ELF-1 (cell line): ENCODE data around the gene PLEKHG4B.
"Not testable (repeated sequence)": the region's sequence is repeated elsewhere in the genome, so short reads cannot be mapped to it uniquely, and the experiment has no call there.

Experiments used
- DNase-seq: peaks from one replicate; pipeline ENCODE4 v3.0.0-alpha.2; 2016; ENCODE audit warnings: low read depth, low spot score

PLEKHG4B gene

DNA sequence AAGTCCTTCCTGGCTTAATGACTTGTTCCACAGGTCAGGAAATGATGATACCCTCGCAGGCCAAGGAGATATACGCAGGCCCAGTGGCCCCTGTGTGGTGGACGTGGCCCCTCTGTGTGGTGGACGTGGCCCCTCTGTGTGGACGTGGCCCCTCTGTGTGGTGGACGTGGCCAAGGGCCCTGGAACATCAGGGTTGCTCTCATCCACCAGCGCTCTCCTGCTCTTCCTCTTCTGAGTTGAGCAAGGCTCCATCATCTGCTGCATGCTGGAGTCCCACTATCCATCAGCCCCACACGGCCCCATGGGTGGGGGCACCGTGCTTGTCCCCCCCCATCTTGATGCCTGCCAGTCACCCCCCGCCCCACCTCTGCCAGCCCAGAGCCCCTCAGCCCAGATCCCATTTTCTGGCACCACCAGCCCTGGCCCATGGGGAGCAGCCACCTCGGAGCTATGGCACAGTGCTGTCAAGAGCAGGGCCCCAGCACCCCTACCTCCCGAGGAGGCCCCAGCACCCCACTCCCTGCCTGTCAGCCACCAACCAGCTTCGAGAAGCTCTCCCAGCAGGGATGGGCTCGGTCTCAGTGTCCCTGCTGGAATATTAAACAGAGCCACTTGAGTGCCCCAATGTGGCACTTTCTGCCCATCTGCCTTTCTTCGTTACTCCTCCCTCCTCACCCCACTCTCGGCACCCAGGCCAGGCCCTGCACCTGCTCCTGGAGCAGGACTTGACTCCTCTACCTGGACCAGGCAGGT, 107.4 kb downstream of the PLEKHG4B start:
- no peak for DNase-seq

DNA sequence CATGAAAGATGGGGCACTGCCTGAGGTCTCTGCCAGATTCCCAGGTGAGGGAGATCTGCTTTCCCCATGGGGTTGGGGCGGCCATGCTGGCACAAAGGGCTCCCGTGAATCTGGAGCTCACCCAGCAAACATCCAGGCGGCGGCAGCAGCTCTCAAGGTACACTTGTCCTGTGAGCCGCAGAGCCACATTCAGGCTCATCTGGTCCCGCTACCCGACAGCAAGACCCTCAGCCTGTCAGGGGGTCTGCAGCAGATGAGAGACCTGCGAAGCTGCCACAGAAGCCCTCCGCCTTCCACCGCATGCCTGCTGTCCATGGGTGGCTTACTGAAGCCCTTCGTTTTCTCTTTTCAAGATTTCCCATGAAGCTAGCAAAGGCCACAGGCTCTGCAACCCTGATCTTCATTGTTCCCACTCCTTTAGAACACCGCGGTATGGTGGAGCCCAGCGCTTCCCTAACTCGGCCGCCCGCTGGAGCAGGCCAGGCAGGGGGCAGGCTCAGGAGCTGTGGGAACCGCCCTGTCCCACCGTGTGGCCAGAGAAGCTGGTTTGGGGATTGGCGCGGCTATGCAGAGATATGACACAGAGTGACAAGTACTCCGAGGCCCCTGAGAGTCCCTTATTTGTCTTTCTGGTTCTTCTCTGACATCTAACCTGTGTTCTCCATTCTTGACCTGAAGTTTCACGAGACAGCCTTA, 108.1 kb downstream of the PLEKHG4B start:
- DNase-seq, result peak; percentile 29

DNA sequence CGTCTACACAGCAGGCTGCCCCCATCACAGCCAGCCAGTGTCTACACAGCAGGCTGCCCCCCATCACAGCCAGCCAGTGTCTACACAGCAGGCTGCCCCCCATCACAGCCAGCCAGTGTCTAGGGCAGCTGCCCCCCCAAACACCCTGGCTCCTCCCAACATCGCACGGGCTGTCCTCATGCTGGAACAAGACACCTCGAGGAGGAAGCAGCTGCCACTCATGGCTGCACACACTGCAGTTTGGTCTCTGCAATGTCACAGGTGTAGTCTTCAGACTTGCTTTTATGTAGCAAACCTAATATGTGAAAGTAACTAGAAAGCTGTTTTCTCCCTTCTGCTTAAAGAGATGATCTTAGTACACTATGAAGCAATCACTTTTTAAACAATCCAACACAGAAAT, 109.0 kb downstream of the PLEKHG4B start:
- no peak for DNase-seq

DNA sequence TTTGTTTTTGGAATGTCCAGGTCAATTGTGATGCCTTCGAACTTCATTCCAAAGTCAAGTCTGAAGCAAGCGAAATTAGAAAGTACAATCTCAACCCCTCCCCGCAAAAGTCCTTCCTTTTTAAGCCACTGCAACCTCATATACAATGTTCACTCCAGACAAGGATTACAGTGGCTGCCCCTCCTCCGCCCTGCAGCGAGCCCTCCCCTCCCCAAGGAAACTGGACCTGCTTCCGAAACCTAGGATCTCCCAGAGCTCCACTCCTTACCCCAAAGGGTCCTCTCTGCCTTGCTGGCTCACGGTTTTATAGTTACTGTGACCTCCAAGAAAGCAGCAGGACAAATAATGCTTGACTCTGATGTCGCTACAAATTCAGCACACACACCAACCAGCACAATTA, 109.7 kb downstream of the PLEKHG4B start:
- DNase-seq, result no peak

DNA sequence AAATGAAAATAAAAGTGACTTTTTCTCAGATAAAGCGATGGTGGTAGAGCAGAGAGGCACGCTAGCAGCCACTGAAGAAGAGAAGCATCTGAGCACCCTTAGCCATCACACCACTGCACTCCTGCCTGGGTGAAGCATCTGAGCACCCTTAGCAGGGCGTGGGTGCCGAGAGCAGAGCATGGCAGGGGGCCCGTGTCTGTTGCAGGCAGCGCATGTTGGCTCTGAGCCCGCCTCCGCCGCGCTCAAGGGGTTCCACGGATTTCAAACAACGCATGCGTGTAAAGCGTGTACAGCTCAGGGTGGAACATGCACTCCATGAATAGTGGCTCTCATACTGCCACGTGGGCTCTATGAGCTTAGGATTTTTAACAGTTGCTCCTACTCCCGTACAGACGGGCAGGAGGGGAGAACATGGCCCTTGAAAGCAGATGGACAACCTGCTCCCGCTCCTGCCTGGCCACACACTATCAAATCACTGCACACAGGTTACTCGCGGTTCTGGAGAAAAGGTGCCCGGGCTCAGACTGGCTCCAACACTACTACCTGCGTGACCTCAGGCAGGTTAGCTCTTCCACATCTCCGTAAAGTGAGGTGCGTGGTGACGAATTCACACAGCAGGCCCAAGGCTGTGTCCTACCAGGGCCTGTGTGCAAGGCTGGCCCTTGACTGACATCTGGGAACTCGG, 111.4 kb downstream of the PLEKHG4B start:
- DNase-seq, result no peak

DNA sequence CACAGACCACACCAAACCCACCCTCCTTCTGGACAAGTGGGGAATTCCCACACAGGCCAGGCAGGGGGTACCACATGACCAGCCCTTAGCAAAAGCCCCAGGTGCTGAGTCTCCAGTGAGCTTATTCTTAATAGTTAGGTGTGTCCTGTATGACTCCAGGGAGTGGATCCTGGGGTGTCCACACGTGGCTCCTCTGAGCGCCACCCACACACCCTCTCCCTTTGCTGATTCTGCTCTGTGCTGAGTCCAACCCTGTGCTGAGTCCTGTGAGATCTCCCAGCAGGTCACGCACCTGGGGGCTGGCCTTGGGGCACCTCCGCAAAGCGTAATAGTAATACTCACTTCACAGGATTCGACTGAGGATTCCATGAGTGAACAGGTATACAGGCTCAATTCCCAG, 112.0 kb downstream of the PLEKHG4B start:
- no peak for DNase-seq

DNA sequence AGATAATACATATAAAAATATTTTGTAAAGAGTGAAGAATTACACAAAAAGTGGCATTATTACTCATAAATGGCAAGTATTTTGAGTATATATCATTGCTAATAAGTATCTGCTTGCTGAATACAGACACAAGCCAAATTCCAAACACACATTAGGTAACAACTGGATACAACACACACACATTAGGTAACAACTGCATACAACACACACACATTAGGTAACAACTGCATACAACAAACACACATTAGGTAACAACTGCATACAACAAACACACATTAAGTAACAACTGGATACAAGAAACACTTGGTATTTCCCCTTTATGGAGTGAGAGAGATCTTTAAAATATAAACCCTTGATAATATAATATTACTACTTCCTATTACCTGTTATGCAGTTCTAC, 112.5 kb downstream of the PLEKHG4B start:
- no peak for DNase-seq

DNA sequence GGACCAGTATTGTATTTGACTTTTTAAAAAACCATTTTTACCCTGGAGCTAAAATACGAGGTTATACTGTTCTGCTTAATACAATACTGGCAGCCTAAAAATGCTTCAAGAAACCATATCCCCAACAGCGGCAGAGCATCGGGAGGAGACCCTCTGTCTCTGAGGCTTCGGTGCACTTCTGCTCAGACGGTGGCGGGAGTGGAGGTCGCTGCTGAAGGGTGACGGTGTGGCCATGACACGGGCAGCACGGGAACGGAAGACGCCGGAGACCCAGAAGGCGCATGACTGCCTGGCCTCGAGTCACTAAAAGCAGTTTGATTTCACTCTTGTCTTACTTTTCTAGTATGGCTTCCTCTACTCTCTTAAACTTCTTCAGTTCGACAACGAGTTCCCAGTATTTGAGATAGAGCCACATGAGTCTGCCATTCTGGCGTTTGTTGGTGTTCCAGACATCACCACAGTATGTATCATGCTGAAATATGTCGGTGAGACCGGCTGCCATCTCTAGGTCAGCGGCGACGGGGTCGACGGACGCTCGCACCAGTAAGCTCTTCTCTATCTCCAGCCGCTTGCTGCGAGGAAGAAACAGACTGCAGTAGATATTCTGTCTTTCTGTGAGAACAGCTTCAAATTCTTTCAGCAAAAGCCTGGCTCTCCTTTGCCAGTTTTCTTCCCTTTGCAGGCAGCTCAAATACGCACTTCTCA, 113.2 kb downstream of the PLEKHG4B start:
- no peak for DNase-seq

DNA sequence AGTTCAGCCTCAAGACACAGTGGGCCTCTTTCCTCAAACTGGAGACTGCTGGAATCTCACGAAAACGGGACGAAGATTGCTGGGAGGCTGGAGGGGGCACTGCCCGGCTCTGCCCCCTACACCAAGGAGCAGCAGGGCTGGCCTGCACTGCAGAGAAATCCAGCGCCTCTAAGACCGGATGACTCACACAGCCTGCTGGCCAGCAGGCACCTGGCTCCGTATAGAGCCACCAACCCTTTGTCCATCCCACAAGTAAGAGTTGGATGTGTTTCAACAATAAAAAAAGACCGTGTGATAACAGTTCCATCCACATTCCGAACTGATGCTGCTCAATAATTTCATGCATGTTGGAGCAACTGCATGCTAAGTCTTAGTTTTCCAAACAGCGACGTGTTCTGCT, 114.4 kb downstream of the PLEKHG4B start:
- DNase-seq, result no peak

DNA sequence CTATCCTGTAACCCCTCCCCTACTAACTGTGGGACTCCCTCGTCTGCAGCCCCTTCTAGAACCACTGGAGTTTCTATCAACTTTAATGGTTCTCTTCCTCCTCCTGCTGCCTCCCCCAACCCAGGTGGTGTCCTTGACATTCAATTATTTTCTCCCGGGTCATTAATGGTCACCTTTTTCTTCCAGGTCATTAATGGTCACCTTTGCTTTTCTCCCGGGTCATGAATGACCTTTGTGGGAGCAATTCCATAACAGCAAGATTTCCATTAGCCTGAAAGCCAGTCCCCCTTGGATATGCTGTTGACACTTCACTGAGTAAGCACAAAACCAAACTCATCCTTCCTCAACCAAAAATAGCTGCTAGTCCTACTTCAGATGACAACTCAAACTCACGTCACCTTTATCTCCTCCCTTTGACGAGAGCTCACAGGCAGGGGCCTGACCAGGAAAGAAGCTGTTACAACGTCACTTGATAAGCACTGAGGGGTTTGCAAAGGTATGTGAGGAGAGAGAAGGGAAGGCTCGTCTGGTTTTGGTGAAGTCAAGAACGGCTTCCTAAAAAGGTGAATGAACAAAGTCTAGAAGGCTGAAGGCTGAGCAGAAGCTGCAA, 115.1 kb downstream of the PLEKHG4B start:
- DNase-seq, result no peak

DNA sequence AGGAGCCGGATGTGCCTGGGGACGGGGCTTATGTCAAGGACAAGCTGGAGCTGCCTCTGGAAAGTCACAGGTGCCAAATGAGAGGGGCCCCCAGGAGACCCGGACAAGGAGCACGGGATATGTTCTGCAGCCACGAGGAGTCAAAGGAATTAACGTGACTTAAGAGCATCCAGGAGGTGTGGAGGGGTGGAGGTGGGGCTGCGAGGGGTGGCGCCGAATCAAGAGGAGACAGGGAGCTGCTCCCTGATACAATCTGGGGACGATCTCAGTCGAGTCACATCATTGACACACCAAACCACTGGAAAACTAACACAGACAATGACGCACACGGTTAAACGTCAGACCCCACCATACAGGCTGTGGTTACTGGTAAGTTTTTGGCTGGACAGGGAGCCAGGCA, 115.6 kb downstream of the PLEKHG4B start:
- DNase-seq, result no peak

DNA sequence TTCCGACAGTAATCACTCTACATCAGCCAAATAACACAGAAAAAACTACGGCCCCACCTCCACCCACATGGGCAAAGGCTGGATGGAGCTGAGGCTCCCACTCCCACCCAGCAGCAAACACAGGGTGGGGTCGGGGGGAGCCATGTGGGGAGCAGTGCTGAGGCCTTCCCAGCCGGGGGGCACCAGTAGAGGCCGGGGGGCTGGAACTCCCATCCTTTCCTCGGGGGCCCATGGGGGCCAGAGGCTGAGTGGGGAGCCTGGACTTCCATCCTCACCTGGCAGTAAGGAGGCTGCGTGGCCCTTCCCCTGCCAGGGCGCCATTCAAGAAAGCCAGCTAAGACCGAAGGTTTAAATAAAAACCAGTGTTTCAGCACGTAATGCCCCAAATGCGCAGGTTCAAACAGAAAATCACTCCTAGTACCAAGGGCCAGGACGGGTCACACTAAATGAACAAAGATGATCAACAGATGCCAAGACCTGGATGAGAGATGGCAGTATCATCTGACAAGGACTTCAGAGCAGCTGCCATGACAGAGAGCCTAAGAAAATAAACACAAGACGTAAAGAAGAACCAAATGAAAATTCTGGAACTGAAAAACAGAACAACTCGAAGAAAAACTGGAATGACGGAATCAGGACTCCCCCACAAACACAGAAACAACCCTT, 116.6 kb downstream of the PLEKHG4B start:
- DNase-seq, result no peak

DNA sequence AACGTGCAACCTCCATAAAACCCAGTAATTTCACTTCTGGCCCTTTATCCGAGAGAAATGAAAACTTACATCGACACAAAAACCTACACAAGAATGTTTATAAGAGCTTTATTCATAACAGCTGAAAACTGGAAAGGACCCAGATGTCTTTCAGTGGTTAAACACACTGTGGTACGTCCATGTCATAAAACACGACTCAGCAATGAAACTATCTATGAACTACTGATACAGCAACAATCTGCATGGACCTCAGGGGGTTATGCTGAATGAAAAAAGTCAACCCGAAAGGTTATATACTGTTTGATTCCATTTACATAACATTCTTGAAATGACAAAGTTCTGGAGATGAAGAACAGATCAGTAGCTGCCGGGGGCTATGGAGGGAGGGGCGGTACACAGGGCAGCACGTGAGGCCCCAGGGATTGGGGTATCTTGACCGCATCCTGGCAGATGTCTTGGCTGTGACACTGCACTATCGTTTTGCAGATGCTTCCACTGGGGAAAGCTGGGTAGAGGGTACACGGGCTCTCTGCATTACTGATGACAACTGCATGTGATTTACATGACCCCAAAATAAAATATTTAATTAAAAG, 121.9 kb downstream of the PLEKHG4B start:
- no peak for DNase-seq

DNA sequence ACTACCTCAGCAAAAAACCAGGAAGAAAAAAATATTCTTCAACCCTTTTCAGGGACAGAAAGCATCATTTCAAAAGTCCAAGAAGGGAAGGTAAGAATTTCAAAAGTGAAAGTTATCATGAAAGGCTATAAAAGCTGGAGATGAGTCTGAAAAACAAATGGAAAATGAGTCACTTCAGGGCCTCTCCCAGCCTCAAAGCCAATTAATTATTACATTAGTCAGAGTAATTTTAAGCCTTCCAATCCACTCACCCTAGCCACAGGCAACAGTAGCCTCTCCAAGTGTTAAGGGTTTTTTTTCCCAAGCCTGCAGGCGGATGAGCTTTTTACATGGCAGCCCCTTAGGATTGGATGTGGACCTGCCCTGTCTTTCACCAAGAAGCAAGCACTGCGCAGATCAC, 123.3 kb downstream of the PLEKHG4B start:
- not testable (repeated sequence) for DNase-seq

DNA sequence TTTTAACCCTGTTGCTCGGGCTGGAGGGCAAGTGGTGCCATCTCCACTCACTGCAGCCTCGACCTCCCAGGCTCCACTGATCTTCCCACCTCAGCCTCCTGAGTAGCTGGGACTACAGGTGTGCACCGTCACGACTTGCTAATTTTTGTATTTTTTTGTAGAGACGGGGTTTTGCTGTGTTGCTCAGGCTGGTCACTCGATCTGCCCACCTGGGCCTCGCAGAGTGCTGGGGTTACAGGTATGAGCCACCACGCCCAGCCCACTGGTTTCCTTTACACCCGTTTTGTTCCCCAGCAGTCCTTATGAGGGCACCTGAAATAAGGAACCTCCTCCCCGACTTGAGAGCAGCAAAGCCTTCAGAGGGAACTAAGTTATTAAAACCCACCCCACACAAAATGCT, 124.1 kb downstream of the PLEKHG4B start:
- DNase-seq, result not testable (repeated sequence)

DNA sequence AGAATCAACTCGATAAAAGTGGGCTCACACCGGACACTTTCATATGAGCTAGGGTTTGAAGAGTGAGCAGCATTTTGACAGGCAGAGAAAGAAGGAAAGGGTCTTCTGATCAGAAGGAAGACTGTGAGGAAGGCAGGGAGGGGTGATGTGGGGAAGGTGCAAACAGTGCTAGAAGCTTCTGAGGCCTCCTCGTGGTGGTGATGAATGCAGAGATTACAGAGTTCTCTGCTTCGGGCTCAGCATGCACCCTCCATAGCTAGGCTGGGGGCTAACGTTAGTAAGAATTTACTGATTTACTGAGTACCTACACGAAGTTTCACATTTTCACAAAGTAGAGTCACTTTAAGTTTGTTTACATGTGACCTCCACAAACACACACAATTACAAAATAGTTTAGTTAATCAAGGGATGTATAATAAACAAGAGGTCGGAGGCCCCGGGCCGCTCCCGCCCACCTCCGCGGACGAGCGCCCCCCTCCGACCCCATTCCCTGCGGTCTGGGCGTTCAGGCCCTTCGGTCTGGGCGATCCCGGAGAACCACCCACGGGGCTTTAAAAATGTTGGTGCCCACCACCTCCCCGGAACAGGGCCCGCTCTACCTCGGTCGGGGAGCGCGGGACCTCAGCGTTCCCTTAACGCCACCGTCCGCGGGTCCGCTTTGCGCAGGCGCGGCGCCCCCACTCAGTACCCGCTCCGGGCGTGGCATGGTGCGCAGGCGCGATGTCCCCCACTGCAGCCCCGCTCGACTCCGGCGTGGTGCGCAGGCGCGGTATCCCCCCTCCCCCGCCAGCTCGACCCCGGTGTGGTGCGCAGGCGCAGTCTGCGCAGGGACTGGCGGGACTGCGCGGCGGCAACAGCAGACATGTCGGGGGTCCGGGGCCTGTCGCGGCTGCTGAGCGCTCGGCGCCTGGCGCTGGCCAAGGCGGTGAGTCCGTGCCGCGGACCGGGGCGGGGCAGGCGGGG, 125.8 kb downstream of the PLEKHG4B start, which contains the start of the genes CCDC127 and SDHA:
CCDC127 (minus strand) TSS at position 660 of the 963 bp plus-strand sequence. CDS start 1,304 bp downstream, outside the sequence.
SDHA (plus strand) TSS at position 827 of the 963 bp plus-strand sequence; CDS start at position 863, 36 bp downstream.
- DNase-seq, result peak; percentile 94

DNA sequence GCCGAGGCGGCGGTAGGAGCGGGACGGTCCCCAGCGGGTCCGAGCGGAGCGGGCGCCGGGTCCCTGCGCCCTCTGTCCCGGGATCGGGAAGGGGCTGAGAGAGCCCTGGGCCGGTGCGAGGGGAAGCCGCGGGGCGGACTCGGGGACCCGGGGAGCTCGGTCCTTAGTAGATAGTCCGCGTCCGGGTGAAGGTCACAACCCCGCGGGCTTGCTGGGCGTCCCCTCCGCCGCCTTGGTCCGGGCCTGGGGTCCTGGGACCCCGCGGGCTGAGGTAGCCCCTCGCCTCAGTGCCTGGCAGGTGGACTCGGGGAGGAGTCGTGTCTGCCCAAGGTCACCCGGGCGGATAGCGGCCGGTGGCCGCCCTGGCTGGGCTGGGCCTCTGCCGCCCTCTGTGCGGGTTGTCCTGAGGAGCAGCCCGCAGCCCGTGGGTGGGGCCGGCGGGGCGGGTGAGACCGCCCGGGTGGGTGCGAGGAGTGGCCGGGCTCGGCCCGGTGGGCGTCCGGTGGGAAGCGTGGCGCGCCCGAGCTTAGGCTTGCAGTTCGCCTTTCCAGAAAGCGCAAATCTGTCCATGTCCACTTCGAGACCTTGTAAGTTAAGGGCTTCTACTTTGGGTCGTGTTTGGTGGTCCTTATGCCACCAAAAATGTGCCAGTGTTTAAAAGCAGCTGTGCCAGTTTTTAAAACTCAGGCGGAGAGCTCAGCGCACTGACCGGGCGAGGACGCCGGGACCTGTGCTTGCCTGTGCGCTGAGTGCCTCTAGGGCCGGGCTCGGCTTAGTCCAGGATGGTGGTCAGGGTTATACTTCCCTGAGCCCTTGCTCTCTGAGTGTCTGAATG, 126.7 kb downstream of the PLEKHG4B start:
- peak; percentile 53 for DNase-seq

DNA sequence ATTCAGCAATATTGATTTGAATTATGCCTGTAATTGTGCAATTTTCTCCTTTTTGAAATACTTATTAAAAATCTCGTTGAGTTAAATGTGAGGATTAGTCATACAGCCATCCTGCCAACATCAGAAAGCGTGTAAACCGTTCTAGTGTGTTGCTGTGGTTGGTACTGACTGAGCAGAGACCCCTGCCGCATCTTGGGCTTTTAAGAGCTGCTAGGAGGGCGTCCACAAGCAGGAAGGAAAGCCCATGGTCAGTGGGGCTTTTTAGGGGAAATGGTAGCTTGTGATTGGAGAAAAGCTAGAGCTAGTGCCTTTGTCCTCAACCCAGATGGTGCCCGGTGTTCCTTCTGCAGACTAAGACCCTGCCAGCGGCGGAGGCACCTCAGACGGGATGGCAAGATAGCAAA, 127.5 kb downstream of the PLEKHG4B start:
- DNase-seq, result peak; percentile 51
